ENCODE data around the gene TSEN15.

The TSEN15 gene

GRCh38 chr1:184051485-184052193 is at the start of gene TSEN15:
TSEN15 (plus strand) TSS chr1:184051730; CDS start chr1:184051756, 26 bp downstream.
- no peak within 1 kb of the TSS for H3K27ac ChIP-seq (ENCODE audit: low read length)
- H3K4me3 ChIP-seq (ENCODE audit: low read length) = peak within 1 kb of the TSS; percentile 88
- no CpG with 5 or more reads among the region's 54 CpGs for WGBS (ENCODE audit: insufficient coverage, insufficient read length)
- no peaks in the 10 kb centered on the region; the same call in 1 of the 2 replicates for H3K27me3 ChIP-seq (ENCODE audit: control insufficient read depth, insufficient read depth, low read length)
- no peak for DNase-seq (ENCODE audit: low read depth, low spot score)
- no peaks in the 10 kb centered on the region for H3K9me3 ChIP-seq (ENCODE audit: control insufficient read depth, insufficient read depth, low read length)
- H3K36me3 ChIP-seq (ENCODE audit: control insufficient read depth, insufficient read depth, low read length) = no peaks in the 10 kb centered on the region
- H3K4me1 ChIP-seq (ENCODE audit: control insufficient read depth, insufficient read depth, low read length) = peaks cover 3% of the 10 kb centered on the region; the same call in 1 of the 2 replicates

GRCh38 chr1:184002071-184002470 is 49.5 kb upstream of the TSEN15 start:
- Histone ChIP-seq H3K27me3 (ENCODE audit: control insufficient read depth, insufficient read depth, low read length) (no peaks in the 10 kb centered on the region), H3K4me3 (ENCODE audit: low read length) (no peak overlapping the region), H3K4me1 (ENCODE audit: control insufficient read depth, insufficient read depth, low read length) (no peaks in the 10 kb centered on the region), H3K27ac (ENCODE audit: low read length) (no peak overlapping the region), H3K9me3 (ENCODE audit: control insufficient read depth, insufficient read depth, low read length) (no peaks in the 10 kb centered on the region), H3K36me3 (ENCODE audit: control insufficient read depth, insufficient read depth, low read length) (no peaks in the 10 kb centered on the region)
- no CpG with 5 or more reads among the region's 2 CpGs for WGBS (ENCODE audit: insufficient coverage, insufficient read length)
- no peak for DNase-seq (ENCODE audit: low read depth, low spot score)

GRCh38 chr1:184004935-184005334 is 46.6 kb upstream of the TSEN15 start:
- Histone ChIP-seq H3K9me3 (ENCODE audit: control insufficient read depth, insufficient read depth, low read length) (no peaks in the 10 kb centered on the region), H3K4me3 (ENCODE audit: low read length) (no peak overlapping the region), H3K27ac (ENCODE audit: low read length) (no peak overlapping the region), H3K4me1 (ENCODE audit: control insufficient read depth, insufficient read depth, low read length) (no peaks in the 10 kb centered on the region), H3K27me3 (ENCODE audit: control insufficient read depth, insufficient read depth, low read length) (no peaks in the 10 kb centered on the region), H3K36me3 (ENCODE audit: control insufficient read depth, insufficient read depth, low read length) (no peaks in the 10 kb centered on the region)
- no CpG with 5 or more reads among the region's 4 CpGs for WGBS (ENCODE audit: insufficient coverage, insufficient read length)
- no peak for DNase-seq (ENCODE audit: low read depth, low spot score)

GRCh38 chr1:184005506-184005905 is 46.0 kb upstream of the TSEN15 start:
- no peak overlapping the region for H3K4me3 ChIP-seq (ENCODE audit: low read length)
- WGBS (ENCODE audit: insufficient coverage, insufficient read length) = no CpG with 5 or more reads among the region's 4 CpGs
- no peak overlapping the region for H3K27ac ChIP-seq (ENCODE audit: low read length)
- no peaks in the 10 kb centered on the region for H3K9me3 ChIP-seq (ENCODE audit: control insufficient read depth, insufficient read depth, low read length)
- H3K27me3 ChIP-seq (ENCODE audit: control insufficient read depth, insufficient read depth, low read length) = no peaks in the 10 kb centered on the region
- no peak for DNase-seq (ENCODE audit: low read depth, low spot score)
- no peaks in the 10 kb centered on the region for H3K4me1 ChIP-seq (ENCODE audit: control insufficient read depth, insufficient read depth, low read length)
- H3K36me3 ChIP-seq (ENCODE audit: control insufficient read depth, insufficient read depth, low read length) = no peaks in the 10 kb centered on the region

GRCh38 chr1:184010788-184011187 is 40.7 kb upstream of the TSEN15 start:
- no peak for DNase-seq (ENCODE audit: low read depth, low spot score)
- Histone ChIP-seq H3K4me1 (ENCODE audit: control insufficient read depth, insufficient read depth, low read length) (no peaks in the 10 kb centered on the region), H3K36me3 (ENCODE audit: control insufficient read depth, insufficient read depth, low read length) (no peaks in the 10 kb centered on the region), H3K4me3 (ENCODE audit: low read length) (no peak overlapping the region), H3K27me3 (ENCODE audit: control insufficient read depth, insufficient read depth, low read length) (no peaks in the 10 kb centered on the region), H3K9me3 (ENCODE audit: control insufficient read depth, insufficient read depth, low read length) (no peaks in the 10 kb centered on the region), H3K27ac (ENCODE audit: low read length) (no peak overlapping the region)
- no CpG with 5 or more reads among the region's 2 CpGs for WGBS (ENCODE audit: insufficient coverage, insufficient read length)

- no peaks in the 10 kb centered on the region for H3K27me3 ChIP-seq (ENCODE audit: control insufficient read depth, insufficient read depth, low read length)
- no peak overlapping the region for H3K27ac ChIP-seq (ENCODE audit: low read length)
- DNase-seq (ENCODE audit: low read depth, low spot score) = no peak
- no peaks in the 10 kb centered on the region for H3K9me3 ChIP-seq (ENCODE audit: control insufficient read depth, insufficient read depth, low read length)
- H3K36me3 ChIP-seq (ENCODE audit: control insufficient read depth, insufficient read depth, low read length) = no peaks in the 10 kb centered on the region
- H3K4me3 ChIP-seq (ENCODE audit: low read length) = no peak overlapping the region
- no peaks in the 10 kb centered on the region for H3K4me1 ChIP-seq (ENCODE audit: control insufficient read depth, insufficient read depth, low read length)
Observed at GRCh38 chr1:184012187-184012586, 39.3 kb upstream of the TSEN15 start.

- H3K27ac ChIP-seq (ENCODE audit: low read length) = no peak overlapping the region
- H3K4me3 ChIP-seq (ENCODE audit: low read length) = no peak overlapping the region
- no peak for DNase-seq (ENCODE audit: low read depth, low spot score)
- no CpG with 5 or more reads among the region's 2 CpGs for WGBS (ENCODE audit: insufficient coverage, insufficient read length)
- H3K36me3 ChIP-seq (ENCODE audit: control insufficient read depth, insufficient read depth, low read length) = no peaks in the 10 kb centered on the region
- H3K4me1 ChIP-seq (ENCODE audit: control insufficient read depth, insufficient read depth, low read length) = no peaks in the 10 kb centered on the region; the same call in 1 of the 2 replicates
- H3K27me3 ChIP-seq (ENCODE audit: control insufficient read depth, insufficient read depth, low read length) = no peaks in the 10 kb centered on the region
- no peaks in the 10 kb centered on the region for H3K9me3 ChIP-seq (ENCODE audit: control insufficient read depth, insufficient read depth, low read length)
Observed at GRCh38 chr1:184014271-184014670, 37.3 kb upstream of the TSEN15 start.

- no peak for DNase-seq (ENCODE audit: low read depth, low spot score)
- no CpG with 5 or more reads among the region's 2 CpGs for WGBS (ENCODE audit: insufficient coverage, insufficient read length)
Observed at GRCh38 chr1:184016169-184016568, 35.4 kb upstream of the TSEN15 start.

GRCh38 chr1:184017306-184017705 is 34.2 kb upstream of the TSEN15 start:
- Histone ChIP-seq H3K27me3 (ENCODE audit: control insufficient read depth, insufficient read depth, low read length) (no peaks in the 10 kb centered on the region), H3K36me3 (ENCODE audit: control insufficient read depth, insufficient read depth, low read length) (no peaks in the 10 kb centered on the region), H3K4me1 (ENCODE audit: control insufficient read depth, insufficient read depth, low read length) (no peaks in the 10 kb centered on the region; the same call in 1 of the 2 replicates), H3K9me3 (ENCODE audit: control insufficient read depth, insufficient read depth, low read length) (no peaks in the 10 kb centered on the region), H3K27ac (ENCODE audit: low read length) (no peak overlapping the region), H3K4me3 (ENCODE audit: low read length) (no peak overlapping the region)
- DNase-seq (ENCODE audit: low read depth, low spot score) = no peak
- no CpG with 5 or more reads among the region's 7 CpGs for WGBS (ENCODE audit: insufficient coverage, insufficient read length)

More at GRCh38 chr1:184016169-184016568, 35.4 kb upstream of the TSEN15 start:
- Histone ChIP-seq H3K4me1 (ENCODE audit: control insufficient read depth, insufficient read depth, low read length) (no peaks in the 10 kb centered on the region; the same call in 1 of the 2 replicates), H3K4me3 (ENCODE audit: low read length) (no peak overlapping the region), H3K27me3 (ENCODE audit: control insufficient read depth, insufficient read depth, low read length) (no peaks in the 10 kb centered on the region), H3K36me3 (ENCODE audit: control insufficient read depth, insufficient read depth, low read length) (no peaks in the 10 kb centered on the region), H3K27ac (ENCODE audit: low read length) (no peak overlapping the region), H3K9me3 (ENCODE audit: control insufficient read depth, insufficient read depth, low read length) (no peaks in the 10 kb centered on the region)

GRCh38 chr1:184018622-184019021 is 32.9 kb upstream of the TSEN15 start:
- no CpG with 5 or more reads among the region's 2 CpGs for WGBS (ENCODE audit: insufficient coverage, insufficient read length)
- H3K27me3 ChIP-seq (ENCODE audit: control insufficient read depth, insufficient read depth, low read length) = no peaks in the 10 kb centered on the region
- no peaks in the 10 kb centered on the region for H3K9me3 ChIP-seq (ENCODE audit: control insufficient read depth, insufficient read depth, low read length)
- no peak for DNase-seq (ENCODE audit: low read depth, low spot score)
- H3K36me3 ChIP-seq (ENCODE audit: control insufficient read depth, insufficient read depth, low read length) = no peaks in the 10 kb centered on the region
- no peak overlapping the region for H3K27ac ChIP-seq (ENCODE audit: low read length)
- H3K4me1 ChIP-seq (ENCODE audit: control insufficient read depth, insufficient read depth, low read length) = no peaks in the 10 kb centered on the region; the same call in 1 of the 2 replicates
- no peak overlapping the region for H3K4me3 ChIP-seq (ENCODE audit: low read length)

- no CpG with 5 or more reads among the region's 5 CpGs for WGBS (ENCODE audit: insufficient coverage, insufficient read length)
- Histone ChIP-seq H3K4me1 (ENCODE audit: control insufficient read depth, insufficient read depth, low read length) (no peaks in the 10 kb centered on the region; the same call in 1 of the 2 replicates), H3K9me3 (ENCODE audit: control insufficient read depth, insufficient read depth, low read length) (no peaks in the 10 kb centered on the region), H3K36me3 (ENCODE audit: control insufficient read depth, insufficient read depth, low read length) (no peaks in the 10 kb centered on the region), H3K27ac (ENCODE audit: low read length) (no peak overlapping the region), H3K27me3 (ENCODE audit: control insufficient read depth, insufficient read depth, low read length) (no peaks in the 10 kb centered on the region; the same call in 1 of the 2 replicates), H3K4me3 (ENCODE audit: low read length) (no peak overlapping the region)
- DNase-seq (ENCODE audit: low read depth, low spot score) = no peak
Observed at GRCh38 chr1:184019069-184019468, 32.5 kb upstream of the TSEN15 start.

Measured in iPS DF 6.9 (cell line).